ENCODE results near the gene SUMO4. TPM values are rescaled to one million over a fixed set of nuclear protein-coding genes. Genes with fewer than 3 reads are reported as not detected.
A peak's percentile ranks its signal among the peaks of the same experiment; 100 is the strongest.

Gene SUMO4
- 1.1 TPM for total RNA-seq

DNA sequence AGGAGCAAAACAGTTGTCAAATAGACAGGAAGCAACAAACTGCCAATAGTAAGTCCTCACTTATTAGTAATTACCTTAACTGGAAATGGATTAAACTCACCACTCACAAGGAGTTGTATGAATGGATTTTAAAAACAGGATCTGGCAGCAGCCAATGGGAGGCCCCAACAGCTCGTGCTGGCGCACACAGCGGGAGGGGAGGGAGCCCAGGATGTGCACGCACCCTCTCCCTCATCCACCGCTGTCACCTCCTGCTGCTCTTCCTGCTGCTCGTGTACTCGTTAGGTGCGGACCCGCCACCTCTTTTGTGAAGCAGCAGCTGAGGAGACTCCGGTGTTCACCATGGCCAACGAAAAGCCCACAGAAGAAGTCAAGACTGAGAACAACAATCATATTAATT lies at the start of gene SUMO4:
Gene SUMO4 (plus strand): TSS at position 213 of the 400 bp plus-strand sequence. CDS start 130 bp downstream, at position 343.
- ATAC-seq (no peak), DNase-seq (ENCODE audit: low spot score) (no peak)

DNA sequence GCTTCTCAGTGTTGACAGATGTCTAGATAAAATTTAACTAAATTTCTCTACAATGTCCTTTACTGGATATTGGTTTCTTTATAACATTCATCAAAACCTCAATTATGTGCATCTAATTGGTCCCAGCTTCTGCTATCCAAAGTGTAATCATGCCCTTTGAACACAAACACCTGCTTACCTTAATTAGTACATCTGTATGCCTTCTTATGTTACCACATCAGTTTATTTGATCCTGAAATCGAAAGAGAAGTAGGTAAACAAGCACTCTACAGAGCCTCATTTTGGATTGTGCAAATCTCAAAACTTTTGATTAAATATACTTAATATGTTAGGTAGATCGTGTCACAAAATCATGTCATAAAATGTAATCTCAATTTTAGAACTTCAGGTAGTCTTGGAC lies 46.1 kb upstream of the SUMO4 start:
- ATAC-seq (peak; percentile 76), DNase-seq (ENCODE audit: low spot score) (no peak)

DNA sequence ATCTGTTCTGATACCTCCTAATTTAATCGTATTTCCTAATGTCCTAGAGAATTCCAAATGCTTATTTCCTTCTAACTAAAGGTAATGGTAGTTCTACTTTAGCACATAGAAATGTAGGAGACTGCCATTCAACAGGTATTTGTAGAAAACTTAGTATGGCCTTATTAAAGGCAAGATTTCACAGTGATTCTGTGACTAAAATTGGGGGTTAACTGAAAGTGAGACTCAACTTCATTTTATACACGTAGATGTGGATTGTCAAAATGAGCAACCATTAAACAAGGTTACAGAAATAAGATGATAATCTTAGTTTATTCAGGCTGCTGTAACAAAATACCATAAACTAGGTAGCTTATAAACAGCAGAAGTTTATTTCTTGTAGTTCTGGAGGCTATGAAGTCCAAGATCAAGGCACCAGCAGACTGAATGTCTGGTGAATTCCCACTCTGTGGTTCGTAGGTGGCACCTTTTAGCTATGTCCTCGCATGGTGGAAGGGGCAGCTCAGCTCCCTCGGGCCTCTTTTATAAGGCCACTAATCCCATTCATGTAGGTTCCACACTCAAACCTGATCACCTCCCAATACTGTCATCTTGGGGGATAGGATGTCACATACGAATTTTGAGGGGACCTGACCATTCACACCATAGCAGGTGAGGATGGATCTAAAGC lies 43.8 kb upstream of the SUMO4 start:
- no peak for ATAC-seq

DNA sequence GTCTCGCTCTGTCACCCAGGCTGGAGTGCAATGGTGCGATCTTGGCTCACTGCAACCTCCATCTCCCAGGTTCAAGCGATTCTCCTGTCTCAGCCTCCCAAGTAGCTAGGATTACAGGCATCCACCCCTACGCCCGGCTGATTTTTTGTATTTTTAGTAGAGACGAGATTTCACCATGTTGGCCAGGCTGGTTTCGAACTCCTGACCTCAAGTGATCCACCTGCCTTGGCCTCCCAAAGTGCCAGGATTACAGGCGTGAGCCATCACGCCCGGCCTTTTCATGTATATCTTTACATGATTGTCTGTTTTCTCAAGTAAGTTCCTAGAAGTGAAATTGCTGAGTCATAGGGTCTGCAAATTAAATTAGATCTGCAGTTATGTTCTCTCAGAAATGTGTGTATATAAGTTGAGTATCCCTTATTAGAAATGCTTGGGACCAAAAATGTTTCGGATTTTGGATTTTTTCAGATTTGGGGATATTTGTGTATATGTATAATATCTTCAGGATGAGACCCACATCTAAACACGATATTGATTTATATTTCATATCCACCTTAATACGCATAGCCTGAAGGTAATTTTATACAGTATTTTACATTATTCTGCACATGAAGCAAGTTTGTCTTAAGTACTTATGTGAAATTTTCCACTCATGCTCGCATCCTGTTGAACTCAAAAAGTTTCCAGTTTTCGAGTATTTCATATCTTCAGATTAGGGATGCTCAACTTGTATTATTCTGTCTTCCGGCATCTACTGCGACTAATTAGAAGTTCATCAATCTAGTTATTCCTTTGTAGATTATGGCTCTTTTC lies 42.1 kb upstream of the SUMO4 start:
- ATAC-seq (no peak), DNase-seq (ENCODE audit: low spot score) (no peak)

More for the DNA sequence above, 43.8 kb upstream of the SUMO4 start:
- DNase-seq (ENCODE audit: low spot score), result no peak

DNA sequence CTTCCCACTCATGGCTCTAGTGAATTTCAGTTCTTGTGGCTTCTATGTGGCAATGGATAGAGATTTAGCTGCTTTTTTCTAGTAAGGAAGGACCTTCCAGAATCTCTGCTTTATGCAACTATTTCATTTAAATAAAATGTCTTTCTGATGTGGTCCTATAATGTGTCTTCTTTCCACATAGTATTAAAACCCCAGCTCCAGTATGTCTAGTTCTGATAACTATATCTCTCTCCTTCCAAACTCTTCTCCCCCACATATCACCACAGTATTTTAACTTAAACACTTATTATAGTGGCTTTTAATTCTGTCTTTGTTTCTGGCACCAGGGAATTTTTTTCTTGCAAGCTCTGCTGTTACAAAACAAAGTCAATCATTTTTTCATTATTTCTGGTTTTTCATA lies 40.6 kb upstream of the SUMO4 start:
- DNase-seq (ENCODE audit: low spot score) (no peak), ATAC-seq (no peak)

DNA sequence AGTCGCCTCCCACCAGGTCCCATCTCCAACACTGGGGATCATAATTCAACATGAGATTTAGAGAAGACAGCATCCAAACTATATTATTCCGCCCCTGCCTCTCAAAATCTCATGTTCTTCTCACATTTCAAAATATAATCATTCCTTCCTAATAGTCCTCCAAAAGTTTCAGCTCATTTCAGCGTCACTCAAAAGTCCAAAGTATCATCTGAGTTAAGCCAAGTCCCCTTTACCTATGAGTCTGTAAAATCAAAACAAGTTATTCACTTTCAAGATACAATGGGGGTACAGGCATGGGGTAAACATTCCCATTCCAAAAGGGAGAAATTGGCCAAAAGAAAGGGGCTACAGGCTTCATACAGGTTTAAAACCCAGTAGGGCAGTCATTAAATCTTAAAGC lies 39.5 kb upstream of the SUMO4 start:
- ATAC-seq (peak; percentile 66), DNase-seq (ENCODE audit: low spot score) (no peak)

DNA sequence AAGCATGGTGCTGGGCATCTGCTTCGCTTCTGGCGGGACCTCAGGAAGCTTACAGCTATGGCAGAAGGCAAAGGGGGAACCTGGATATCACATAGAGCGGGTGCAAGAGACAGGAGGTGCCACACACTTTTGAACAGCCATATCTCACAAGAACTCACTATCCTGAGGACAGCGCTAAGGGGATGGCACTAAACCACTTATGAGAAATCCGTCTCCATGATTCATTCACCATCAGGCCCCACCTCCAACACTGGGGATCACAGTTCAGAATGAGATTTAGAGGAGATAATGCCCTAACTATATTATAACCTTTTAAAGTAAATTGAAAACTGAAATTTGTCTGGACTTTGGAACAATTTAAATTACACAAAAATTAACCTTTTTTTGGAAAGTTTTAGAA lies 37.8 kb upstream of the SUMO4 start:
- ATAC-seq (no peak), DNase-seq (ENCODE audit: low spot score) (no peak)

DNA sequence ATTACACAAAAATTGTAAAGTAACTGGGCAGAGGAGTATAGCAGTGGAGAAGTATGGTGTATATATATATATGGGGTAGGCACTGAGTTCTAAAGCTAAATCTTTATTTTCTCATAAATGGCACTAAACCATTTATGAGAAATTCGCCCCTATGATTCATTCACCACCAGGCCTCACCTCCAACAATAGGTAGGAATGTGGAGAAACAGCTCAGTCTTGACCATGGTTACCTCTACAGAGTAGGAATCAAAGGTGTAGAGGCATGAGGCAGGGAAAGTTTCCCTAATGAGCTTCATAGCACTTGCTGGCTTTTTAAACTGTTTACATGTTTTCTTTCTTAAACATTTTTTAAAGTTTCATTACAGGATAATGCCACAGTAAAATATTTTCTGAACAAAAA lies 36.9 kb upstream of the SUMO4 start:
- ATAC-seq, result no peak

DNA sequence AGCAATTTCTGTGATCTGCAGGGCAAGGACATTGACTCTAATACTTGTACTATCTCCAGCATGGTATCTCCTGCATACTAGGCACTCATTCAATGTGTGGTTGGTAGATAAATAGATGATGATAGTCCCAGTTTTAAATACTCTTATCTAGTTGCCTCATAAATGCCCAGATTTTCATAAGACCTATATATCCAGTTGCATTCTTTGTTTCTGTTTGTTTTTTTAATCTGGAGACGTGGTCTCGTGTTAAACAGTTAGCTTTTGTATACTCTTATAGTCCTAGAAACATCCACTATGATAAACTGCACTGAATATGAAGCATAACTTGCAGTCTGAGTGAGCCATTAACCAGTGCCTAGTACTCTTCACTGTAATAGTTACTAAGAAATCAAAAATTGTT lies 35.5 kb upstream of the SUMO4 start:
- DNase-seq (ENCODE audit: low spot score), result no peak
- ATAC-seq, result peak; percentile 40

More for the DNA sequence above, 36.9 kb upstream of the SUMO4 start:
- no peak for DNase-seq (ENCODE audit: low spot score)

DNA sequence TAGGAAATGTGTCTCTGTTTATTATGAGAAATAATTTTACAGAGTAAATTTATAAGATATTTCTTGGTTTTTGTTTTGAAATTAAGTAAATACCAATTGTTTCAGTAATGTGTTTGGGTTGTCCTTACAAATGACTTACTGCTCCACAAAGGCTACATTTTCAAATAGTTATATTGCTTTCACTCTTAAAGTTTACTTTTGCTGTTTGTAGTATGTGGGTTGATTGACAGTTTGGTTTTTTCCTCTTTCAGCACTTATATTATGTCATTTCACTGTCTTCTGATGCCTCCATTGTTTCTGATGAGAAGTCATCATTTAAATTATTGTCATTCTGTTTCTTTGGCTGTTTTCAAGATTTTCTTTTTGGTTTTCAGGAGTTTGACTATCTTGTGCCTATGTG lies 34.9 kb upstream of the SUMO4 start:
- no peak for ATAC-seq

DNA sequence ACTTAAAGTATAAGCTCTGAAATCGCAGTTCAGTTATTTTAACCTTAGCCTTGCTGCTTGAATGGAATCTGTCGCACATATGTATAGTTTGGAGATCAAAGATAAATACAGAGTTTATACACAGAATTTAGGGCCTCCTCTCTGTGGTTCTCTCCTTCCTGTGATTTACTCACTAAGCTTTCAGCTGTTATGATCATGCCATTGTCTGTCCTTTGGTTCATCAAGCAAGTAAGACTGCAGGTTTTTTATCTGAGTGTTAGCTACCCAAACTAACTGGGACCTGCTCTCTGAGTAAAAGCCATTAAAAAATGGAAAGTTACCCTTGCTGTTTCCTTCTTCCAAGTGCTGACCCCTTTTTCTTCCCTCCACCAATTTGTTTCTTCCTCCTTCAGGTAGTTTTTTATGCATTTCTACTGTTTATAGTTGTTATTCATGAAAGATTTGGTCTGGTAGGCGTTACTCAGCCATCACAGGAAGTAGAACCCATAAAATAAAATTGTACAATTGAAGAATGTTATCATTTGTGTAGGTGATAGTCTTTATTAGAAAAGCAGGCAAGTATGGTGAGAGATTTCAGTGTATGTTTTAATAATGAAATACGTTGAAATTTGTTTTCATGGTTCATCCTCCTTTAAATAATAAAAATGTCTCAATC lies 33.7 kb upstream of the SUMO4 start:
- no peak for DNase-seq (ENCODE audit: low spot score)
- ATAC-seq, result no peak

More for the DNA sequence above, 34.9 kb upstream of the SUMO4 start:
- no peak for DNase-seq (ENCODE audit: low spot score)

DNA sequence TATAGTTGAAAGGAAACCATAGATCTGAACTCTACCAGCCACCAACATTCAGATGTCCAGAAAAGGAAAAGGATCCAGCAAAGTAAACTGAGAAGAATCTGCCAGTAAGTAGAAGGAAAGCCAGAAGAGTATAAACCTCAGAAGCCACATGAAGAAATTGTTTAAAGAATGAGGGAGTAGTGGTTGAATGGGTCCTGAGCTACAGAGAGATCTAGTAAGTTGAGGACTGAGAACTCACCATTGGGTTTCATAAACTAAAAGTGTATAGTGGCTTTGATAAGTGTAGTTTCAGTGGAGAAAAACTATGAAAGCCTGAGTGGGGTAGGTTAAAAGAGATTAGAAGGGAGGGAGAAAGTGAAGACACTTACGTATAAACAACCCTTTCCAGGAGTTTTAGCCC lies 32.0 kb upstream of the SUMO4 start:
- no peak for DNase-seq (ENCODE audit: low spot score)
- ATAC-seq, result no peak

DNA sequence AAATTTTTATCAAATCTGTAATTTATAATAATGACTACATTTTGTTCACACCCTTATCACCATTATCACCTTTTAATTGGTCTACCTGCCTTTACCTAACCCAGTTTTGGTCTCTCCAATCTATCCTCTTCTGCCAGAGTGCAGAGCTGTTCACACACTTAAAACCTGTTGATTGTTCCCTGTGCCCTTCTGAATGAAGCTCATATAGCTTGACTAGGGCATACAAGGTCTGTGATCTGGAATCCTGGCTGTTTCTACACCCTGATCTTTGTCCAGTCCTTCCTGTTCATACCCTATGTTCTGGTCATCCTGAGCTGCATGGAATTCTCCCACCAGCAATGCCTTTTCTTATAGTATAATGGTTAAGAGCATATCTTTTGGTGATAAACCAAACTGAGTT lies 28.9 kb upstream of the SUMO4 start:
- peak; percentile 43 for ATAC-seq
- no peak for DNase-seq (ENCODE audit: low spot score)

DNA sequence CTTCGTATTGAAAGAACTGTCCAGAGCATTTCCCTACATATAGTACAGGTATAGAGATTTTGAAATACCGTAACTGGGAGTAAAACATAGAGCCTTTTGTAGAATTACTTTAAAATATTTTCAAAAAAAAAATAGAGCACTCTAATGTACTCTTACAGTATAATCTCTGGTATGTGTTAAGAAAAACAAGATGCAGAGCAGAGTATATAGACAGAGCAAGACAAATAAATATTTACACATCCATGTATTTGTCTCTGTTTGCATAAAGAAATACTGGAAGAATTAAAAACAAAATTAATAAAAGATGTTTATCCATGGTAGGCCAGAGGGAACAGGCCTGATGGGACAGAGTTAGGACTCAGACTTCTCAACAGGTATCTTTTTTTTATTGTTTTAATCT lies 28.0 kb upstream of the SUMO4 start:
- ATAC-seq (no peak), DNase-seq (ENCODE audit: low spot score) (no peak)

DNA sequence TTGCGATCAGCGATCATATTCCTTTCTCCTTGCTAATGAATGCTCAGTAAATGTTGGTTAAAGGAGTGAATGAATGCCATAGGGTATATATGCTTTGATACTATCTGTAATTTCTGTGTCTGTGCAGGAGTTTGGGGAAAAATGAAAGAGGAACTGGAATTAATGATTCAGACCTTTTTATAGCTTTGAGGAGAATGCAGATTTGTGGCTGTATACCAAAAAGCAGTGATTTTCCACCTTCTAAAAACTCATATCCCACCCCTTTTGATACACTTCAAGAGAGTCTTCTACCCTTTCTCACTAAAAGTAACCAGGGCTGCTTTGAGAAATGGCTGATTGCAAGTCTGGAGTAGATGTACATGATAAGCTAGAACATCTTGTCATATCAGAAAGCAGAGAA lies 26.6 kb upstream of the SUMO4 start:
- DNase-seq (ENCODE audit: low spot score) (no peak), ATAC-seq (no peak)

DNA sequence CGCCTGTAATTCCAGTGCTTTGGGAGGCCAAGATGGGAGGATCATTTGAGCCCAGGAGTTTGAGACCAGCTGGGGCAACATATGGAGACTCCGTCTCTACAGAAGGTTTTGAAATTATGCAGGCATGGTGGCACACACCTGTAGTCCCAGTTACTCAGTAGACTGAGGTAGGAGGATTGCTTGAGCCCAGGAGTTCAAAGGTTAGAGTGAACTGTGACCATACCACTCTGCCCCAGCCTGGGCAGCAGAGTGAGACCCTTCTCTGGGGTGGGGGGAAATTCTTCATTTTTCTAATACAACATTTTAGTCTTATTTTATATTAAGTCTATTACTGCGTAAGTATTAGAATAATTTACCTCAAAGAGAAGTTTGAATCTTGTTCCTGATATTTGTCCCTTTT lies 20.1 kb upstream of the SUMO4 start:
- DNase-seq (ENCODE audit: low spot score) (no peak), ATAC-seq (no peak)

DNA sequence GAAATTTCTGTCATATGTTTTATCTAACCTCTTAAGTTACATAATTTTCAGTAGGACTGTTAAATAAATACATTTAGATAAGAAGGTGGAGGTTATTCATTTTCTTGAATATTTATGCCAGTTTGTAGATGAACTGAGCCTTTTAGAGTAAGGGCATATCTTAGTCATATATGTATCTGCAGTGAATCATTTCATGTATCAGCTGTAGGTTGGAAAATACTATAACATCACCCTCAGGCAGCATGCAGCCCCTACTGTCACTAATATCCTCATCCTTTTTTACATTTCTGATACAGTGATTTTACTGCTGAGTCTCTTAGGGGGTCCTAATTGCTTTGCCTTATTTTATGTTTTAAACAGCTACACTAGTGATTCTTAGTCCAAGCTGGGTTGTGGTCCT lies 19.5 kb upstream of the SUMO4 start:
- no peak for DNase-seq (ENCODE audit: low spot score)
- no peak for ATAC-seq

DNA sequence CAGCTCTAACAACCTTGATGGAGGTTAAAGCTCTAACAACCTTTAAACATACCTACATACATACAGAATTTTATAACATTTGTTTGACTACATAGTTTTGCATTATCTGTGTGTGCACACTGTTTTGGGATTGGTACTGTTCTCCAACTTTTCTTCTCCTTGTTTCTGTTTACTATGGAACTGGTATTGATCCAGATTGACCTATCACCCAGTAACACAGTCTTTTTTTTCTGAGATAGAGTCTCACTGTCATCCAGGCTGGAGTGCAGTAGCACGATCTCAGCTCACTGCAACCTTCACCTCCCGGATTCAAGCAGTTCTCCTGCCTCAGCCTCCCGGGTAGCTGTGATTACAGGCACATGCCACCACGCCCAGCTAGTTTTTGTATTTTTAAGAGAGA lies 16.7 kb upstream of the SUMO4 start:
- ATAC-seq, result peak; percentile 74

DNA sequence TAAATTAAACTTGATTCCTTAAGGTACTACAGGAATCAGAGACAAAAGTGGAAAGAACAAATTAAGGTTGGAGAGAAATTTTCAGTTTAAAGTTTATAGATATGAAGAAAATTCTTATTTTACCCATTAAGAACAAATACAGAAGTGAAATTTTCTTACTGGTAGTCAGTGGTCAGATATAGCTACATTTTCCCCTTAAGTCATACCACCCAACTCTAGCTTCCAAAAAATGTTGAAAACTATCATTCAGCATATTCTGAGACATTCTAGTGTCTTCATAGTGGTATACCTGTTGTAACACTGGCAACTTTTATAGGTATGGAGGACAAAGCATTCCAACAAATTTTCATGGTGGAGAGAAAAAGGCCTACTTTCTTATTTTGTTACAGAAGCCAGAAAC lies 15.6 kb upstream of the SUMO4 start:
- ATAC-seq, result no peak
- DNase-seq (ENCODE audit: low spot score), result no peak

More for the DNA sequence above, 16.7 kb upstream of the SUMO4 start:
- DNase-seq (ENCODE audit: low spot score), result no peak

DNA sequence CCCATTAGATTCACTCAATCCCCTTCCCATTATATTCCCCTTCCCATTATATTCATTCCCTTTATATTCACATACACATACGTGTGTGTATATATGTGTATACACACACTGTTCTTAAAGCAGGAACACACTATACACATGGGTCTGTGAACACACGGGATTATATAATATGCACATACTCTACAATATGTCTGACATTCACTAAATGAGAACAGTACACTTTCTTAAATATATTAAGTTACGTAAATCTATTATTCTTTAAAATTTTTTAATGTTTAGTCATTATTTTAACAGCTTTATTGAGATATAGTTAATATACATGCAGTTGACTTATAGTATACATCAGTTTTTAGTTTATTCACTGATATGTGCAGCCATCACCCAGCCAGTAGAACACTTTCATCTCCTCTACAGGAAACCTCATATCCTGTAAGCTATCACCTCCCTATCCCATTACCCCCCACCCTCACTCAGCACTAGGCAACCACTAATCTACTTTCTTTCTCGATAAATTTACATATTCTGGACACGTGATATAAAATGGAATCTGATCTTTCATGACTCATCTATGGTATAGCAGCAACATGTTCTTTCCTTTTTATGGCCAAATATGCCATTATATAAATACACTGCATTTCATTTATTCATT lies 13.9 kb upstream of the SUMO4 start:
- ATAC-seq (no peak), DNase-seq (ENCODE audit: low spot score) (no peak)

DNA sequence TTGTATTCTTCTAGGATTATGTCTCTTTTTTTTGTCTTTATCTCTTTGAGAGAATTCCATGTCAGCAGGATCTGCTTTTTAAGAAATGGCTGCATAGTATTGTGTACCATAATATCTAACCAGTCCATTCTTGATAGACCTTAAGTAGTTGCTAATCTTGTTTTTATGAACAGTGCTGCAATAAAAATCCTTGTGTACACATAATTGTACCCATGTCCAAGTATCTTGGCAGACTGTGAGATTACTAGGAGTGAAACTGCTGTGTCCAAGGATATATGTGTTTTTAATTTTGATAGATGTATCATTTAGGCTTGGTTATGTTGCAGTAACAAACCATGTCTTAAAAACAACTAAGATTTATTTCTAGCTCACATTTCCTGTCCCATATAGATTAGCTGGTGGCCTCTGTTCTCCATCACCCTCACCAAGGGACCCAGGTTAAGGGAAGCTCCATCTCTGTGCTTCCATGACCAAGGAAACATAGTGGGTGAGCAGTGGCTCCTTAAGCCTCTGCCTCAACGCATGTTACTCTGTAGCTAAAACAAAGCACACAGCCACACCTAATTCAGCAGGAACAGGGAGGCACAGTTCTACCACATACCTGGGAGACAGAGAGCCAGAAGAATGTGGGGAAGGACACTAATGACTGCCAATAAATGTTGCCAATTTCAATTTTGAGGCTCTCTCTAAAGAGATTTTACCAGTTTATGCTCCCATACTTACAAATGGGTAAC lies 12.1 kb upstream of the SUMO4 start:
- DNase-seq (ENCODE audit: low spot score), result no peak
- ATAC-seq, result no peak
